Tibial nerve (tissue), 4 donors: ENCODE measurements around the gene IL34.
A peak's percentile ranks its signal among the peaks of the same experiment; 100 is the strongest.

Source experiments
- EP300 ChIP-seq, 2 donors: sonication (generic); formaldehyde crosslinking; IDR thresholded peaks; one replicate each; pipeline ENCODE4 v1.6.1; 2017; ENCODE audit warnings: antibody characterized with exemption in 2 of 2, mild to moderate bottlenecking in 1 of 2
- POLR2A ChIP-seq, 2 donors: fragments of 450-650 bp; IDR thresholded peaks; one replicate each; pipeline ENCODE4 v1.6.1; 2017; ENCODE audit warnings: antibody characterized with exemption in 2 of 2, mild to moderate bottlenecking in 2 of 2, moderate library complexity in 2 of 2
- TF ChIP-seq, protein P1 (sequence below), 5 experiments: fragments of 200-600 bp in 3 of 5; fragments of 450-650 bp in 2 of 5; sonication (generic) in 3 of 5; IDR thresholded peaks; one replicate each; pipeline ENCODE4 v1.5.1; 2016 to 2019; ENCODE audit warnings: antibody characterized with exemption in 5 of 5, mild to moderate bottlenecking in 3 of 5, moderate library complexity in 2 of 5

DNA sequence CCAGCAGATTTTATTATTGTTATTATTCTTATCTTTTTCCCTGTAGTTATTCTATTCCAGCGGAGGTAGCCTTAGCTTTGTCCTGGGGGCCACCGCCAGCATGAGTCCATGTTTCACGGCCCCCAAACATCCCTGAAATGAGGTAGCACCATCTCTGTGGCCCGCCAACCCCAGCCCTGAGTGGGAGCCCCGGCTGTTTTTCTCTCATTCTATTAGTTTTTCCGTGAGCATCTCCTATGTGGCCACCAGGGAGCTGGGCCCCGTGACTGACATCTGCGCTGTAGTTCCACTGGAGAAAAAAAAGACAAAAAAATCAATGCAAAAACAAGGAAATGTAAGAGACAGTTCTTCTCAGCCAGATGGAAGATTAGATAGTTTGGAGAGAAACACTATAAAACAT, 43.5 kb upstream of the IL34 start:
- TF ChIP-seq, protein P1, sequence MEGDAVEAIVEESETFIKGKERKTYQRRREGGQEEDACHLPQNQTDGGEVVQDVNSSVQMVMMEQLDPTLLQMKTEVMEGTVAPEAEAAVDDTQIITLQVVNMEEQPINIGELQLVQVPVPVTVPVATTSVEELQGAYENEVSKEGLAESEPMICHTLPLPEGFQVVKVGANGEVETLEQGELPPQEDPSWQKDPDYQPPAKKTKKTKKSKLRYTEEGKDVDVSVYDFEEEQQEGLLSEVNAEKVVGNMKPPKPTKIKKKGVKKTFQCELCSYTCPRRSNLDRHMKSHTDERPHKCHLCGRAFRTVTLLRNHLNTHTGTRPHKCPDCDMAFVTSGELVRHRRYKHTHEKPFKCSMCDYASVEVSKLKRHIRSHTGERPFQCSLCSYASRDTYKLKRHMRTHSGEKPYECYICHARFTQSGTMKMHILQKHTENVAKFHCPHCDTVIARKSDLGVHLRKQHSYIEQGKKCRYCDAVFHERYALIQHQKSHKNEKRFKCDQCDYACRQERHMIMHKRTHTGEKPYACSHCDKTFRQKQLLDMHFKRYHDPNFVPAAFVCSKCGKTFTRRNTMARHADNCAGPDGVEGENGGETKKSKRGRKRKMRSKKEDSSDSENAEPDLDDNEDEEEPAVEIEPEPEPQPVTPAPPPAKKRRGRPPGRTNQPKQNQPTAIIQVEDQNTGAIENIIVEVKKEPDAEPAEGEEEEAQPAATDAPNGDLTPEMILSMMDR (IDR thresholded peaks at IDR 0.05) = peak in 1 of 5 experiments; percentile 10
- TF ChIP-seq EP300 (IDR thresholded peaks at IDR 0.05) (no peak), POLR2A (IDR thresholded peaks at IDR 0.05) (no peak)
